Measurements from ENCODE around the gene KCNK4. TPM values are rescaled to one million over a fixed set of nuclear protein-coding genes. Genes with fewer than 3 reads are reported as not detected.
"Not testable (repeated sequence)": the region's sequence is repeated elsewhere in the genome, so short reads cannot be mapped to it uniquely, and the experiment has no call there.

Gene KCNK4
- total RNA-seq, 1 experiment from 2014 or later = 0.07 TPM

- DNase-seq (ENCODE audit: low spot score) = no peak
Observed at GRCh38 chr11:64306876-64307622, 15.9 kb downstream of the KCNK4 start.

- DNase-seq (ENCODE audit: low spot score) = not testable (repeated sequence)
Observed at GRCh38 chr11:64307795-64308194, 16.7 kb downstream of the KCNK4 start.

- DNase-seq (ENCODE audit: low spot score) = no peak
Observed at GRCh38 chr11:64312947-64313346, 21.8 kb downstream of the KCNK4 start.

- DNase-seq (ENCODE audit: low spot score) = no peak
Observed at GRCh38 chr11:64313491-64314145, 22.5 kb downstream of the KCNK4 start.

GRCh38 chr11:64314146-64314804, 23.2 kb downstream of the KCNK4 start:
- DNase-seq (ENCODE audit: low spot score) = no peak

- DNase-seq (ENCODE audit: low spot score) = no peak
Observed at GRCh38 chr11:64314805-64315561, 23.9 kb downstream of the KCNK4 start.

GRCh38 chr11:64315667-64316526, 24.8 kb downstream of the KCNK4 start:
- DNase-seq (ENCODE audit: low spot score) = not testable (repeated sequence)

- DNase-seq (ENCODE audit: low spot score) = peak; percentile 54
Observed at GRCh38 chr11:64316672-64317324, 25.7 kb downstream of the KCNK4 start.

- peak; percentile 99 for DNase-seq (ENCODE audit: low spot score)
Observed at GRCh38 chr11:64317325-64317960, 26.3 kb downstream of the KCNK4 start, which contains the start of gene TRMT112. Gene TRMT112, minus strand, starts transcription at chr11:64317559. Its CDS starts 33 bp downstream, at chr11:64317526.

- DNase-seq (ENCODE audit: low spot score) = peak; percentile 90
Observed at GRCh38 chr11:64317961-64318765, 27.1 kb downstream of the KCNK4 start, which contains the start of gene PRDX5. Gene PRDX5, plus strand, starts transcription at chr11:64318121. Its CDS starts 95 bp downstream, at chr11:64318216.

- no peak for DNase-seq (ENCODE audit: low spot score)
Observed at GRCh38 chr11:64318766-64319761, 28.0 kb downstream of the KCNK4 start.

- no peak for DNase-seq (ENCODE audit: low spot score)
Observed at GRCh38 chr11:64320556-64320955, 29.5 kb downstream of the KCNK4 start.

- DNase-seq (ENCODE audit: low spot score) = no peak
Observed at GRCh38 chr11:64321026-64321425, 29.9 kb downstream of the KCNK4 start.

- DNase-seq (ENCODE audit: low spot score) = peak; percentile 63
Observed at GRCh38 chr11:64321533-64321932, 30.4 kb downstream of the KCNK4 start.

GRCh38 chr11:64322925-64323260, 31.8 kb downstream of the KCNK4 start:
- DNase-seq (ENCODE audit: low spot score) = no peak

- DNase-seq (ENCODE audit: low spot score) = no peak
Observed at GRCh38 chr11:64323373-64323772, 32.3 kb downstream of the KCNK4 start.

GRCh38 chr11:64323984-64324383, 32.9 kb downstream of the KCNK4 start:
- DNase-seq (ENCODE audit: low spot score) = not testable (repeated sequence)
